HG03196 (cell line): ENCODE results near the gene ATP6V0D1.
"Not testable (repeated sequence)": the region's sequence is repeated elsewhere in the genome, so short reads cannot be mapped to it uniquely, and the experiment has no call there.

Experiments used
- ATAC-seq: cut with Tn5 transposase; IDR thresholded peaks from one replicate; pipeline ENCODE4 v1.9.1; 2021; ENCODE audit not compliant: unreplicated experiment

The ATP6V0D1 gene

DNA sequence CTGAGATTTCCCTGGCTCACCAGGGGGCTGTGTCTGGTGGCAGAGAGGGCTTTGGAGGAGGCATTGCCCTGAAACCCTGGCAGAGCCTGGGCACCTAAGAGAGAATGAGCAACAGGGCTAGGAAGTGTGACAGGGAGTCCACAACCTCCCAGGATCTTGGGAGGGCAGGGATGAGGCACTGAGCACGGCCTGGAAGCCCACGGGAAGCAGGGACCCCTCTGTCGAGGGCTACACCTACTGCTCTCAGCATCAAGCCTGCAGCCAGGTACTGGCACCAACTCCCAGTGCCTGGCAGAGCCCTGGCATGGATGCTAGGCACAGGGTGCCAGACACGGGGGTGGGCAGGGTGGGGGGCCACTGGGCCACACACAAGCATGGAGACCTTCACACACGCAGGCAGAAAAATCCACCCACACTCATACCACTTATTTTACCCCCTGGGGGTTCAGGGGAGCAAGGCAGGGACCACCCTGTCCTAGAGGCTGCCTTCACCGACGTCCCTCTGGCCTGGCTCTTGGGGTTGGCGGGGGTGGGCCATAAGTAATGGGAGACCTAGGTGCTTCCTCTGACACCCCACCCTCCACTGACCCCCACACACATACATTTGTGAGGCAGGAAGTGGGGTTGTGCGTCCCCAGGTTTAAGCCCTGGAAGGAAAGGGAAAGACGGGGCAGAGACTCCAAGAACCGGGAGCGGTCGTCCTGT, 51.0 kb downstream of the ATP6V0D1 start:
- ATAC-seq: no peak

DNA sequence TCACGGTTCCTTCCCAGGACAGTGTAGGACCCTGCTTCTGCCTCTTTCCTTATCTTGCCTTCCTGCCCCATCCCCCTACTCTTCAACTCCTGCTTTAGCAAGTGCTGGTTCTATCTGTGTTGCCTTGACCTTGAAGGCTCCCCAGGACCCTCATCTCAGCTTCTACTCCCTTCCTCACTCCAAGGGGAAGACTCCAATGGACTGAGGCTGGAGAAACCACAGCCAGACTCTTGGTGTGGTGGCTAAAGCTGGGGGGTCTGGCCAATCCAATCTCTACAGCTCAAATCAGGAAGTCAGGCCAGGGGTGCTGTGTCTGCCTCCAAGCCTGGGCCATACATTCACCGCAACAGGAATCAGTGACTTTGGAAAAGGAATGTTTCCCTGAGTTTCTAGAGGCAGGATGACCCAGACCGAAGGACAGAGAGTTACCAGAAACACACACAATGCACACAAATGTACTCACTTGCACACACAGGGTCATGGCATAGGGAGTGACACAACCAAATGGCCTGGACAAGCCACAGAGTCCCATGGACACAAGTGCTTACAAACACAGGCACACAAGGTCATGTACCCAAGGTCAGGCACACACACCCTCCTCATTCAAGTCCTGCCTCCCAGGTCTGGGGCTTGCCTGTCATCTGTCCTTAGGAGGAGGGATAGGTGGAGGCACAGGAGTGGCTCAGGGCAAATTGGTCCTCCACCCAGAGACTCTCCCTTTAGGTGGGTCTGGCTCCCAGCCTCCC, 51.7 kb downstream of the ATP6V0D1 start:
- ATAC-seq: no peak

DNA sequence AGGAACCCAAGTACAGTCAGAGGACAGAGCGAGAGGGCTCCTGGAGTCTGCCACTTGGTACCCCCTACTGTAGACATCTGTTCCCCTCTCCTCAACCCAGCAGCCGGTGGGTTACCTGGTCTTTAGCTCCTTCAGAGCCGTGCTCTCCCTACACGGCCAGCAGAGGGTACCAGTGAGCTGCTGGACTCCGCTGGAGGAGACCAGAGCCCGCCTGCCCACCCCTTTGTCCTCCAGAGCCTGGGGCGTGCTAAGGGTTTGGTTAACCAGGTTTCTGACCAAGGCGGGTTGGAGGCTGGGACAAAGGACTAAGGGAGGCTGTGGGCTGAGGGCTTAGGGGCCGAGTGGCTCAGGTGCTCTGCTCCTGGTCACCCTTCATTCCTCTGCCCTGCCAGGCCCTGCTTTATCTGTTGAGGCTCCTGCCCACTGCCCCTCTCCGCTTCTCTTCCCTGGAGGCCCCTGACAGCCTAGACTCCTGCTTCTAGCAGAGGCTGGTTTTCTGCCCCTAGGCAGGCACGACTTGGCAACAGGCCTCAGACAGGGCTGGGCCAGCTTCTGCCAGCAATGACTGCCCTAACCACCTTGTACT, 52.7 kb downstream of the ATP6V0D1 start:
- ATAC-seq: no peak

DNA sequence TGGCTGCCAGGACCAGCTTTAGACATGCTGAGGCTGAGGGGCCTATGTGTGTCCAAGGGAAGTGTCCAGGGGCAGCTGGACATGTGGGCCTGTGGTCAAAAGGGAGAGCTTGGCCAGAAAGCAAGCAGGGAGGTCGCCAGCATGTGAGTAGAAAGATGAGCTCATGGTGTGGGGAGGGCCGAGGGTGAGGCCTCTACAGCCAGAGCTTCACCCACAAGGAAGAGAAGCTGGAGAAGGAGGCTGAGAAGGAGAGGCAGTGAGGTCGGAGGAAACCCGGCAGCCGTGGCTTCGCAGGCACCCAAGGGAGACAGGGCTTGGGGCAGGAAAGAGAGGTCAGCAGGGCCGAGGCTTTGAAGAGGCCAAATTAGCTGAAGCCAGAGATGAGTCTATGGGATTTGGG, 54.0 kb downstream of the ATP6V0D1 start:
- no peak for ATAC-seq

DNA sequence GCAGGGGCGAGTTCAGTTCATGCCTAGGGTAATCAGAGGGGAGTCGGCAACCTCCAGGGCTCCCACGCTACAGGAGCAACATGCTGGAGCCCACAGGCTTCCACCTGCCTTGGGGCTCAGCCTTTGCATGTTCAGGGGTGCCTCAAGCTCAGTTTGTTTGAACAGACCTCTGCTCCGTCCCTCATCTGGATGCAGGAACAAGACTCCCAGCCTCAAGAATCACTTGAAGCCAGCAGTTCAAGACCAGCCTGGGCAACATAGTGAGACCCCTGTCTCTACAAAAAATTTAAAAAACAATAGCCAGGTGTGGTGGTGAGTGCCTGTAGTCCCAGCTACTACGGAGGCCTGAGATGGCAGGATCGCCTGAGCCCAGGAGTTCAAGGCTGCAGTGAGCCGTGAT, 54.9 kb downstream of the ATP6V0D1 start:
- ATAC-seq: no peak

GRCh38 chr16:67425580-67425979, 55.4 kb downstream of the ATP6V0D1 start:
- ATAC-seq: no peak

GRCh38 chr16:67425061-67425460, 55.9 kb downstream of the ATP6V0D1 start:
- no peak for ATAC-seq

GRCh38 chr16:67424261-67424615, 56.7 kb downstream of the ATP6V0D1 start:
- no peak for ATAC-seq

DNA sequence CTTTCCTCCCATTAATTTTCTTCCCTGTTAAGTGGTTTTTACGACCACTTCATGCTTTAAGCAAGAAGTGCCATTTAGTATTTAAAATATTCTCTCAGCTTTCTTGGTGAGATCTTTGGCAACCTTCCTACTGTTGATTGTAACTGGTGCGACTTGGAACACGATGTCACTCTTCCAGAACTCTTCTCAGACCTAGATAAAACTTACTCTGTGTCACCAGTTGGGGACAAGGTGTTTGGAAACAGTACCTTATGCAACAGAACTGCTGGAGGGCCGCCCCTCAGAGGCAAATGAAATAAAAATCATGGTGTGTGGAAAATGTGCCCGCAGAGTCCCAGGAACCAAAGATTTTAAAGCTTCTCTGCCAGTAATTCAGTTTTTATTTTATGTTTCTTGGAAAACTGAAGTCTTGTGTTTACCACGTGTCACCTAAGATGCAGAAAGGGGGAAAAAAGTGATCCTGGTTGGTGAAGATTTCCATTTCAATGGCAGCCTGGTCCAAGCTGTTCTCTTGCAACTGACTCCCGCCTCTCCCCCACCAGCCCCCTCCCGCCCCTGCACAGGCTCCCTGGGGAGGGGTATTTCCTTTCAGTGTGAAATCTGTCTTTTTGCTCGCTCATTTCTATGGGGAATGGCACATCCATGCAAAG, 57.2 kb downstream of the ATP6V0D1 start:
- ATAC-seq: no peak

DNA sequence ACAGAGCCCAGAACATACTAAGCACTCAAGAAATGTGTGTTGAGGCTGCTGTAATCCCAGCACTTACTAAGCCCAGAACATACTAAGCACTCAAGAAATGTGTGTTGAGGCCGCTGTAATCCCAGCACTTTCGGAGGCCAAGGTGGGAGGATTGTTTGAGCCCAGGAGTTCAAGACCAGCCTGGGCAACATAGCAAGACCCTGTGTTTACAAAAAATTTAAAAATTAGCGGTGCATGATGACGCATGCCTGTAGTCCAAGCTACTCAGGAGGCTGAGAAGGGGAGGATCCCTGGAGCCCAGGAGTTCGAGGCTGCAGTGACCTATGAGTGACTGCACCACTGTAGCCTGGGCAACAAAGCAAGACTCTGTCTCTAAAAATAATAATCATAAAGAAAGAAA, 57.9 kb downstream of the ATP6V0D1 start:
- no peak for ATAC-seq

GRCh38 chr16:67421030-67421429, 59.9 kb downstream of the ATP6V0D1 start:
- ATAC-seq: no peak

DNA sequence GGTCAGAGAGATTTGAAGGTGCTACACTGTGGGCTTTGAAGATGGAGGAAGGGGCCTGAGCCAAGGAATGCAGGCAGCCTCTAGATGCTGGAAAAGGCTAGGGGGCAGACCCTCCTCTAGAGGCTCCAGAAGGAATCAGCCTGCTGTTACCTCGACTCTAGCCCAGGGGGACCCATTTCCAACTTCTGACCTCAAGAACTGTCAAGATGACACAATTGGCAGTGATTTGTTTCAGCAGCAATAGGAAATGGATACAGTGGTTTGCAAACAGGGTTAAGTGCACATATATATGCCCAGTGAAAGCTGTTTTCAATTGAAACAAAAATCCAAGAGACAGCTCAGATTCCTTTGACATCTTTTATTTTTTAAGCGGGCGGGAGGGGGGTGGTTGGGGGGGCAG, 61.0 kb downstream of the ATP6V0D1 start:
- no peak for ATAC-seq

- ATAC-seq: no peak
These were observed 61.5 kb downstream of the ATP6V0D1 start for GRCh38 chr16:67419502-67419901.

DNA sequence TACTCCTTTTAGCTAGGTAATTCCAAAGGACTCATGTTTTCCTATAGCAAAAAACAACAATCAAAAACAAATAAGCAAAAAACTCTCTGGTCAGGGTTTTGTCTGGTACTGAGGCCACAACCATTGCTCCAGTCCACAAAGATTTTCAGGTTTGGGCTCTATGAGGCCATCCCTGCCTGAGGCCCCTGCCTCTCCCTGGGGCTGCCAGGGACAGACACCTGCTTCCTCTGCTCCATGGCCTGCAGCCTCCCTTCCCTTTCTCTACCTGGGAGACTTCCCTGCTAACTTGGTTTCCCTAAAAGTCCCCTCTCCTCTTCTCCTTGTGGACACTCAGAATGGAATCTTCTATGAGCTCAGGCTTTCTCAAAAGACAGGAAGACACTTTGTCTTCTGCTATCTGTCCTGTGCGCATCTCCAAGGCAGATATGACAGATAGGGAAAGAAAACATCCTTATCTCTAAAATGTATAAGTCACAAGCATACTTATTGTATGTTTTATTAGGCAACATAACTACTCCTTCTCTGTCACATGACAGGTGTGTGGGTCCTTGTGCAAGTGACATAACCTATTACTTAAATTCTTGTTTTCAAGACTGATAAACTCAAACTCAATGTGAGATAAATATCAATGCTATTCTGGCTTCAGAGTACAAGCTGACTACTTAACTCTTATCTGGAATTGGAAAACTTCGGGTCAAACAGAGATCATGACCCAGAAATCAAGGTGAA, 63.5 kb downstream of the ATP6V0D1 start:
- no peak for ATAC-seq

GRCh38 chr16:67415872-67416793, 64.8 kb downstream of the ATP6V0D1 start, which contains the start of gene ZDHHC1:
TSS of gene ZDHHC1 (minus strand) at chr16:67416477. CDS start at chr16:67407775, 8,702 bp downstream.
- ATAC-seq: peak; percentile 69

- ATAC-seq: not testable (repeated sequence)
These were observed 65.5 kb downstream of the ATP6V0D1 start for GRCh38 chr16:67415421-67415820.

DNA sequence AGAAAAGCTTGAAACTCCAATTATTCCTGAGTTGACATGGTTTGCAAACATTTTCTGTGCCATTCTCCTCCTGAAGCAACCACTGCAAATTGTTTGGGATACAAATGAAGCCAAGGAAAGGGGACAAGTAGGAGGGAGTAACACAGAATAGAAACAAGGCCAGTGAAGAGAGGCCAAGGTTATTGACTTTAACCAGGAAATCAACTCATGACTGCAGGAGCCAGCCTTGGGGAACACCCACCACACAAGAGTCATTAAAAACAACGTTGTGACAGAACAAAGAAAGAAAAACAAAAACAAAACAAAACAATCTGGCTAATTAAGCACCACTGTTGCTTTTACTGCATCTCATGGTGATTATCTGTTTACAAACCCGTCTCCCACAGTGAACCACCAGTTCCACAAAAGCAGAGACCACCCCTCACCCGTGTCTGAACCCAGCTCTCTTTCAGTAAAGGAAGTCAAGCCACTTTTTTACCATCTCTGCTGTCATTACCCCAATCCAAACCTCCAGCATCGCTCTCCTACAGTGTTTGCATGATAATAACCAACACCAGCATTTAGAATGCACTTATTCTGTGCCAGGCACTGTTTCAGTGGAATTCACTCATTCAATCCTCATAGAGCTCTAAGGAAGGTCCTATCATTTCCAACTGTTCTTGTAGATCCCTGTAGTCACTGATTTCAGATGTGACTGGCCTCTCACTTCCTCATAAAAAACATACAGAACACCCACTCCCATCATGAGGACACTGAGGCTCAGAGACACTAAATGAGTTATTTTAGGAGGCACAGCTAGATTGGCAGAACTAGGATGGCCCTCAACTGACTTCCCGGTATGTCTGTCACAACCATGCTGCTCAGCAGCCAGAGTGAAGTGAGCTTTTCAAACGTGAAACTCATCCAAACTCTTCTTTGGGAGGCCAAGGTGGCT, 66.7 kb downstream of the ATP6V0D1 start:
- no peak for ATAC-seq

- ATAC-seq: no peak
These were observed 68.7 kb downstream of the ATP6V0D1 start for GRCh38 chr16:67412294-67412693.

DNA sequence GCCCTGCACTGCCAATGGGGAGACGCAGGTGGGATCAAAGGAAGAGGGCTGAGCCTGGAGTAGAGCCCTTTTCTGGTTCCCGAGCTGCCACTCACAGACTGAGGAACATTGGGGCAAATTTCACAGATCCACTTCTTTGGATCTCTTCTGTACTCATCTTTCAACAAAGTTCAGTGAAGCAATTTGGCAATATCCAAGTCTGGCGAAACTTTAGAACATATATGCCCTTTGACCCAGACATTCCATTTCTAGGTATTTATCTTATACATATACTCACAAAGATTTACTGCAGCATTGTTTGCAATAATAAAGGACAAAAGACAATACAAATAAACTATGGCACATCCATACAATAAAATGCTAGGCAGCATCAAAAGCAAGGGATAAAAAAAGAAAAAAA, 69.6 kb downstream of the ATP6V0D1 start:
- ATAC-seq: no peak
